ENCODE measurements around the gene GJD2.

GJD2 gene

DNA sequence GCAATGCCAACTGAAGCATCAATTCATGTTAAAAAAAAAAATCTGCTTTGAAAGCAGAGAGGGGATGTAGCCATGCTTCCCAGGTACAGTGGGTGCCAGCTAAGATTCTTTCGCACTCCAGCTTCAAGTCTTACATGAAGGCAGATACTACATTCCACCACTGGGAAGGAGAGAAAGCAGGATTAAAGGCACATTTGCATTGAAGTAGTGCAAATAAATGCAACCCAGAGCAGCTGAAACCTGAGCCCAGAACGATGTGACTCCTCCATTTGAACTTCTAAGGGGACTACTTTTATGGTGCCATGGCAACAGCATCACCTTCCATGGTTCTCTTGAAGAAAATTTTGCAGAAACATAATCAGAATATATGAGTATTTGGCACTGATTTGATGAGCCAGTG is 19.1 kb upstream of the GJD2 start:
- in situ Hi-C loops (cut with MboI; ENCODE audit: low sequenced_read_pairs), result no loop called here

DNA sequence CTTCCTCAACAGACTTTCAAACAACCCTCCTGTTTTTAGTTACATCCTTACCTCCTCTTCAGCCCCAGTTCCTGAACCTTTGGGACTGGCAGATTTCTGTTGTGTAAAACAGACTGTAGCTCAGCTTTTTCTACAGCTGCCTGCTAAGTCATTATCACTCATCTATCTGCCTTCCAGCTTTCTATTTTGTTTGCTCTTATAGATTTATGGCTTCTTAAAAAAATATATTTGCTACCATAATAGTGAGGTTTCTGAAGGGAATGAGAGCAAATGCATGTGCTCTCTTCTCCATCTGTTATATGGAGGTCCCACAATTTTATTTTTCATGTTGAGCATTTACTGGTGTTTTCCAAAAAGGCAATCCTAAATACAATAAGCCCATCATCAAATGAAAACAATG is 18.2 kb upstream of the GJD2 start:
- in situ Hi-C loops (cut with MboI; ENCODE audit: low sequenced_read_pairs), result no loop called here

DNA sequence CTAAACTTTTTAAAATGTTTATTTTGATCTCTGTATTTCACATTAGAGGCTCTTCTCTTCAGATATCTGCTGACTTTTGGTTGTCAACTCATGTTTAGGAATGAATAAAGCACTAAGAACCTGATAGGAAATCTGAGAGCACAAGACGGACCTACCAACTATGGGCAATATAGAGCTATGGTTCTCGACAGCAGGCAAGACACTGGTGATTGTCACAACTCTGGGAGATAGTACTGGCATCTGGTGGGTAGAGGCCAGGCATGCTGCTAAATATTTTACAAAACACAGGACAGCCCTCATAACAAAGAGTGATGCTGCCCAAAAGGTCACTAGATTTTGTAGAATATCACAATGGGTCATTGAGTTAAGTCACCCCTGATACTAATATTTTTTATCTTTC is 17.5 kb upstream of the GJD2 start:
- in situ Hi-C loops (cut with MboI; ENCODE audit: low sequenced_read_pairs), result no loop called here

DNA sequence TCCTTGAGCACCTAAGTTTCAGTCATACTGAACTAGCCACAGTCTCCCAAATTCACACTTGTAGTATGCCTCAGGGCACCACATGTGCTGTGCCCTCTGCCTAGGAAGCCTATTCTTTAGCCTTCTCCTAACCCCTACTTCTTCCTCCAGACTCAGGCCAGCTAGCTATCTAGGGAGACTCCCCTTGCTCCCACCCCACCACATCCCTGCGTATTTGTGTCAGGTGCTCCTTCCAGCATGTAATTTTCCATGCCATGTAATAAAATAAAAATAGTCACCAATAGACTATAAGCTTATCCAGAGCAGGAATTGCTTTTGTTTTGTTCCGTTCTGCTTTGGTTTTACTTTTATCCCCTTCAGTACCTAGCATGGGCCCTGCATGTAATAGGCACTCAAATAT is 14.9 kb upstream of the GJD2 start:
- in situ Hi-C loops (cut with MboI; ENCODE audit: low sequenced_read_pairs), result no loop called here

DNA sequence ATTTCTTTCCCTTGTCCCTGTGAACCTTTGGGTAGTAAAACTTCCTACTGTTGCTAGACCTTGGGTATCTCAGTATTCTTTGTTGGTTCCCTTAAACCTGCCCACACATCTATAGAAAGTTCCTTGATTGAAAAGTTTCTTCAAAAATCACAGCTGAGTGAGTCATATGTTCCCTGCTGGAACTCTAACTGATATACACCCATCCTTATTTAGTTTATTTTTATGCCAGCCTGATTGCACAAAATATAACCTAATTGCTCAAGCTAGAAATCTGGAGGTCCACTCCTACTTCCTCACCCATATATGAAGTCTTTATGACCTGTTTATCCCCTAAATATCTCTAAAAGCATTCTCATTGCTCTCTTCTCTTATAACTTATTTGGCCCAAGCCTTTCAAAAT is 13.7 kb upstream of the GJD2 start:
- in situ Hi-C loops (cut with MboI; ENCODE audit: low sequenced_read_pairs), result no loop called here

DNA sequence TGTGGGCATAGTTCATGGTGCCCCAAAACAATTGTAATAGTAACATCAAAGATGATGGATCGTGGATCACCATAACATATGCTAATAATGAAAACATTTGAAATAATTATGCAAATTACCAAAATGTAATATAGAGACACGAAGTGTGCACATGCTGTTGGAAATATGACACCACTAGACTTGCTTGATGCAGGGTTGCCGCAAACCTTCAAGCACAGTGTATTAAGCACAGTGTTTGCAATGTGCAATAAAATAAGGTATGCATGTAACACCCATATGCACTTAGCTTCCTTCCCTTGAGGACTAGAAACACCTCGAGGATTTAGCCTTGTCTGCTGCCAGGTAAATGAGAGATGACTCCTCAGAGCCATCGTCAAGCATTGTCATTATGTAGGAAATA is 10.9 kb upstream of the GJD2 start:
- in situ Hi-C loops (cut with MboI; ENCODE audit: low sequenced_read_pairs), result no loop called here

DNA sequence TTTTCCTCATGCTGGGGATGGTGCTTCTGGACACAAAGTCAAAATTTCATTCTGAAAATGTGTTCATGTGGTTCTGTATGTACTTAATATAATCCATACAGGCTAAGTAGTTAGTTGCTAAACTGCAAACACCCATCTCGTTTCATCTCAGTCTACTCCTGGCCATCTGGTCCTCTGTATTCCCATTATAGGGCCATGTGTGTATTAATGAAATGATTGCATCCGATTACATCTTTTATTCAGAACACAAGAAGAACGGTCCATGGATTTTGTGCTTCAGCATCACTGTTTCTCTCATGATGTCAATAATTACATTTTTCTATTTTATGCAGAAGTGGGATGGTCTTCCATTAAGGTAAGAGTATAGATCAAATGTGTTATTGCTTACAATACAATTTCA is 6.1 kb upstream of the GJD2 start:
- in situ Hi-C loops (cut with MboI; ENCODE audit: low sequenced_read_pairs), result no loop called here

DNA sequence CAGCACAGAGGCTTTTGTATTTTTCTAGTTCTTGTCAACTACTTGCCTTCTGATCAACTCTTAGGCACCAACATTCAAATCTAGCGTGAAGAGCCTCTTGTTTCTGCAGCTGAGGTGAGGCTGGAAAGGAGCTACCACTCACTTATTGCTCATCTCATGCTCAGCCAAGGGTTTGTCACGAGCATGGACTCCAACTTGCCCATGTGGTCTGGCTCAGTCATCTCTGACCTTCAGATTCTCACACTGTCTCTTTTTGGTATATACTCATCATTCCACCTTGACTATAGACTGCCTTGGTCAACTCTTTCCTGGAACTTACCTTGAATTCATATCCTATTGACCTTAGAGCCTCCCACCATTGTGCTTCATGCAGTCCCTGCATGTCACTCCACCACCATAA is 5.2 kb upstream of the GJD2 start:
- in situ Hi-C loops (cut with MboI; ENCODE audit: low sequenced_read_pairs), result no loop called here

DNA sequence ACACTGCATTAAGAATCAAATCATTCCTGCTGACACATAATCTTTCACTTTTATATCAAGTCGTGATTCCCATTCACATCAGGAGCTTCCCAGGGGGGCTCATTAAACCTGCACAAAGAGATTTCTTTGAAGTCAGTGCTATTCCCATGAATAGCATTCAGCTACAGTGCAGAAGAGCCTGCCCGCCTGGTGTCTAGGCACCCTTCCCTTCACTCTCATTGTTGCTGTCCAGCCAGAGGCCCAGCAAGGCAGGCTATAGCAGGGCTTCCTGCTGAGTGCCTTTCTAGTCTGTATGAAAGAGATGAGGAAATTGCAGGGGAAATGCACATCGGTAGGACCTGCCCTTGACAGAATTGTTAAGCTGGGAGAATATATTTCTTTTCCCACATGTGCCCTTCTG is 4.5 kb upstream of the GJD2 start:
- in situ Hi-C loops (cut with MboI; ENCODE audit: low sequenced_read_pairs), result no loop called here

DNA sequence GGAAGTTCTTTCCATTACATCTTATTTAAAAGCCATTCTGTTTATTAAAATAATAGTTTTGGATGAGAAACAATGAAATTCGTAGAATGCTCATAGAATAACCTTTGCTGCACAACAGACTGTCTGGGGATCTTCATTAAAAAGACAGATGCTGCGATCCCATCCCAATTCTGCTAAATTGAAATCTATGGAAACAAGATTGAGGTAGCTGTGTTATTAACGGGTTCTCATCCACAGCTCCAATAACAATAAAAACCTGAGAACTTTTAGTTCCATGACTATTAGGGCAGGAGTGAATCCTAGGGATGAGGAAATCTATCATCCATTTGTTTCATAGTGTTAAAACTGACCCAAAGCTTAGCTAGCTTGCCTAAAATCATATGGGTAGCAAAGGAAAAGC is 2.5 kb upstream of the GJD2 start:
- in situ Hi-C loops (cut with MboI; ENCODE audit: low sequenced_read_pairs), result no loop called here

DNA sequence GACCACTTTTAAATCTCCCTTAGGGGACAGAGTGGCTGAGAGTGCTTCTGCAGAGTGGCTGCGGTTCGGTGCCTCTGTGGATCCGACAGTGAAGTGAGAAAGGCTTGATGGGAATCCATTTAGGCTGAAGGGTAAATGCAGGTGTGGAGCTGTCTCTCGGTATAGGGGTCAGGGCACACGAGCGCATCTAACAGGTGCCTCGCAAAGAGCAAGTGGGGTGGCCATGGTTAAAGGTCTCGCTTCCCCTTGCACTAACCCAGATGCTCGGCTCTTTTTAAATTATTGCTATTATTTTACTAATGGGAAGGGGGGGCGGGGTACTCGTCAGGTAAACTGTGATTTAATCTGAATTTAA is 598 bp upstream of the GJD2 start:
- in situ Hi-C loops (cut with MboI; ENCODE audit: low sequenced_read_pairs), result no loop called here

DNA sequence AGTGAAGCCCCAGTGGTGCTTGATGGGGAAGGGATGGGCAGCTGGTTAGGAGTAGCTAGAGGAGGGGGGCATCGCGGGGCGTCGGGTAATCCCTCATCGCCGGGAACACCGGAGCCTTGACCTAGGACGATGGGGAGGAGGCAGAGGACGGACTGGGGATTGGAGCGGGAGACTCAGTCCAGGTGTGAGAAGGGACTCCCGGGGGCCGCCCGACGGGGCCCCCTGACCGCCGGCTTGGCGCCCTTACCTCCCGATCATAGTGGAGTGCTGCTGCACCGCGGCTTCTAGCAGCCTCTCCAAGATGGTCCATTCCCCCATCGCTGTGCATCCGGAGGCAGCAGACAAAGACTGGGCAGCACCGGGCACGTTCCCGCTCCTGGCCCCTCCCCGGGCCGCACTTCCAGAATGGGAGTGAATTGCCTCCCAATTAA is 612 bp downstream of the GJD2 start:
- in situ Hi-C loops (cut with MboI; ENCODE audit: low sequenced_read_pairs), result no loop called here

DNA sequence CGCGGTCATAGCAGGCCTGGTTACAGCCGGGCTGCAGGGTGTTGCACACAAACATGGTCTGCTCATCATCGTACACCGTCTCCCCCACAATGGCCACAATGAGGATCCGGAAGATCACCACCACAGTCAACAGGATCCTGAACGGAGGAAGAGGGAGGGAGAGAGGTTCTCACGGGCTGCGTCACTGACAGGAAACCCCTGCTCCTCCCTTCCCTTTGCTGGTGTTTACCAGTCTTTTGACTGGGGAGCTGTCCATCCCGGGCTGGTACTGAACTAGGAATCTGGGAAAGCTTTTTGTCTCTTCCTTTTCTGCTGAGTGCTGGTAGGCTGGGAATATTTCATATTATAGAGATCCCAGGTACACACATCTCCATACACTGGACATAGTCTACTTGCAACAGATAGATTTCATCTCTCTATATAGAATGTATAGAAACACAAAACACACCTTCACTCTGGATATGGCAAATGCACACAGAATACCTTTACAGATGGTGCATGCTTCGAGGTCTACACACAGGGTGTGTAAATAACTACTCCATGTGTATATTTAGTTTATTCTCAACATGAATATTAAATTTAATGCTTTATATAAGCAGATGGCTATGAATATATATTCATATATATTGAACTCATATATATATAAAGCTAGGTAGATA is 1.4 kb downstream of the GJD2 start:
- in situ Hi-C loops (cut with MboI; ENCODE audit: low sequenced_read_pairs), result no loop called here

DNA sequence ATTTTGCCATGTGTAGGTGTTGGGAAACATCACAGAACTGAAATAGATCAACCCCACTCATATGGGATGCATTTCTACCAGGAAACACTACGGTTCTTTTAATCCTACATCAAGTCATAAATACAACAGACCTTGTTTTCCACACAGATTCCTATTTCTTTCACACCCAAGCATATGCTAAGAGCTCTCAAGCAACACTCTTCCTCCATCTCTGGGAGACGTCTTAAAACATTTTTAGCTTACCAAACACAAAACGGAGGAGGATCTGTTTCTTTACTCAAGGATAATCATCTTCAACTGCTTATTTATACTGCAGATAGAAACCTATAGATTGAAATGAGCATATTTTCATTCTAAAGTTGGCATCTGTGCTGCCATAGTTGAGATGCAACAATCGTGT is 5.1 kb downstream of the GJD2 start:
- in situ Hi-C loops (cut with MboI; ENCODE audit: low sequenced_read_pairs), result no loop called here

DNA sequence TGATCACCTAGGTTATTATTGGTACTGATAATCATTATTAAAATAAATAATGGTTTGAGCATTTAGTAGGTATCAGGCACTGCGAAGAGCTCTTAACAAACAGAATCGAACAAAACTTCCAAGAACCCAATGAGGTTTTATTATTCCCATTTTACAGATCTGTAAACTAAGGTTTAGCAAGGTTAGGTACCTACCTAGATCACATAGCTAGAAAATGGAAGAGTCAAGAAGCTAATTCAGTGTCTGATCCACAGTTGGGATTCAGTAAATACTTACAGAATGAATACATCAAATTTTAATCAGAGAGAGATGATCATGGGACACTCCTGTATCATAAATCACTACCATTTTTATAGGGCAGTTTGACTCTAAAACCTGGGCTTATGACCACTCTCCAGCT is 15.5 kb downstream of the GJD2 start:
- in situ Hi-C loops (cut with MboI; ENCODE audit: low sequenced_read_pairs), result no loop called here

DNA sequence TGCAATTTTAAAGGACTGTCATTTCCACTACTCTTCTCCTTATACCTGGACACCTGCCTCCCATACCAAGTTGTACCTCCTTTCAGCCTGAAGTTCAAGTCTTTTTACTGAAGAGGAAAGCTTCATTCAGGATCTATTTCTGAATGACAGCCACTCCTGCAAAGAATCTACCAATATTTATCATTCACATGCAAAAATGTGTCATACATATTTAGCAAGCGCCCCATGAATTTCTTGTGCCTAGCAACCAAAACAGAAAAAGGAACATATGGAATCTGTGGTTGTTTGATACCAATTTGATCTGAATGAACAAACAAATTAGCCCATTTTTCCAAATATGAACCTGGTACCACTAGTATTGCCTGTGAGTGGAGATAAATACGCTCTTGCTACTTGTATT is 16.8 kb downstream of the GJD2 start:
- in situ Hi-C loops (cut with MboI; ENCODE audit: low sequenced_read_pairs), result no loop called here

DNA sequence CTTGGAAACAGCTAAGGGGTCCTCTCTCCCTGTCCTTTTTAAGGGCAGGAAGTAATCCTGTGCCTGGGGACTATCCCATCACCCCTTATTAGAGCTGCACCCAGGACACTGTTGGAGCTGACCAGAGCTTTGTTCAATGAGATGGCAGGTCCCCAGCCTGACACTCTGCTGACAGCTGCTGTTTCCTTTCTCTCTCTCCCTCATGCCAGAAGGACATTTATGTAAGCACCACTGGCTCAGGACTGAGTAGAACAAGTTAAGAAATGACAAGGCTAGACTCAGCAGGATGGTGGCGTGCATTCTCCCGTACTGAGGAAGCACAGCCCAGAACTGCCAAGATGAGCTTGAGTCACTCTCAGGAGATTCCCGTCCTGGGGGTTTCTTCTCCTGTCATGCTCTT is 17.3 kb downstream of the GJD2 start:
- in situ Hi-C loops (cut with MboI; ENCODE audit: low sequenced_read_pairs), result no loop called here

DNA sequence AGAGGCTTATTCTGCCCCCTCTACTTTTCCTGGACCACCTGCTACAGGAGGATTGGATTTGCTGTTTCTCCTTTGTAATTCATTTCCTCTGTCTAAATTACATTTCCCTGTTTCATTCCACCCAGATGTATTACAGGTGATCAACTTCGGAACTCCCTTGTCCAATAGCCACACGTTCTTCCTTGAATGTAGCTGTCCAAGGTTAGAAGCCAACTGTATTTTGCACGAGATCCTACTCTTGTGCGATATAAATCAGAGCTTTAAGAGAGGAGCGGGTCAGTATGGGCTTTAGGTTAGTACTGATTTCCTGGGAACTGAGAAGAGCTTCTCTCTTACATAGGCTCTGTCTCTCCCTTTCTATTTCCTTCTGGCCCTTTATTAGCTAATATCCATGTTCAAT is 20.5 kb downstream of the GJD2 start:
- in situ Hi-C loops (cut with MboI; ENCODE audit: low sequenced_read_pairs), result no loop called here

DNA sequence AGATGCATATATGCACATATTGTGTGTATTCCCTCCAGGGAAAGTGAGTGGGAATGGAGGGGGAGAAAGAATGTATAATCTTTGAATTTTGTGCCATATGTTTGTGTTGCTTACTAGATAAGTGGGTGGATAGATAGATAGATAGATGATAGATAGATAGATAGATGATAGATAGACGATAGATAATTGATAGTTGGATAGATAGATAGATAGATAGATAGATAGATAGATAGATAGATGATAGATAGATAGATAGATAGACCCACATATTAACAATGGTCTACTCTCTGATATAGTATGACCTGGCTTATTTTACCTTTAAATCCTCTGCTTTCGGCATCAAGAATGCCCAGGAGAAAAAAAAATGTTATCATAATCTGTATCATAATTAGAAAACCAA is 21.2 kb downstream of the GJD2 start:
- in situ Hi-C loops (cut with MboI; ENCODE audit: low sequenced_read_pairs), result no loop called here

DNA sequence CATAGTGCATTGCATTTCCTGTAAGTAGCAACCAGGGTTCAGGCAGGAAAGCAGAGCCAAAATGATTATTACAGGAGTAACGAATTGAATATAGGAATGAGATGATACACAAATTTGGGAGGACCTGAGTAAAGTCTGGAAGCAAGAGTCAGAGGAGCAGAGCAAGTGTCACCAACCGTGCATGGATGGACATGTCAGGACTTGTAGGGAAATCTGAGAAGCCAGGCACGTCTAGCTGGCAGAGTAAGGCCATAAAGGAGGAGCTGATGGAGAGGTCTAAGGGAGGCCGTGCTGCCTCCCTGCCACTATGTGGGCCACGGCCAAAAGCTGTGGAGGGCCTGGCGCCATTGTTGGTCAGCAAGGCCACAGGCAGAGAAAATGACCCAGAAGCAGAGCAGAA is 22.4 kb downstream of the GJD2 start:
- in situ Hi-C loops (cut with MboI; ENCODE audit: low sequenced_read_pairs), result no loop called here

DNA sequence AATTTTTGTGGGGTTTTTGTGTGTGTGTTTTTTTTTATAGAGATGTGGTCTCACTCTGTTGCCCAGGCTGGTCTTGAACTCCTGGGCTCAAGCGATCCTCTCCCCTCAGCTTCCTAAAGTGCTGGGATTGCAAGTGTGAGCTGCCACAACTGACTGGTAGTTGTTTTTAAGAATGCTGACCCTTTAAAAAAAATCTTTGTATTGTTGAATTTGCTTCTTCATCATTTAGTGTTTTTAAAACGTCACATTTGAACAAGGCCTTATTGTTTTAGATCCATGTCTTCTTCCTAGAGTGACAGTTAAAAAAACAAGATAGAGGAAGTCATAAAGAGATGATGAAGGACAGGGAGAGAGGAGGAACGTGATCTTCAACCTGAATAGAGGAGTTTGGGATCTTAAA is 24.1 kb downstream of the GJD2 start:
- in situ Hi-C loops (cut with MboI; ENCODE audit: low sequenced_read_pairs), result no loop called here

DNA sequence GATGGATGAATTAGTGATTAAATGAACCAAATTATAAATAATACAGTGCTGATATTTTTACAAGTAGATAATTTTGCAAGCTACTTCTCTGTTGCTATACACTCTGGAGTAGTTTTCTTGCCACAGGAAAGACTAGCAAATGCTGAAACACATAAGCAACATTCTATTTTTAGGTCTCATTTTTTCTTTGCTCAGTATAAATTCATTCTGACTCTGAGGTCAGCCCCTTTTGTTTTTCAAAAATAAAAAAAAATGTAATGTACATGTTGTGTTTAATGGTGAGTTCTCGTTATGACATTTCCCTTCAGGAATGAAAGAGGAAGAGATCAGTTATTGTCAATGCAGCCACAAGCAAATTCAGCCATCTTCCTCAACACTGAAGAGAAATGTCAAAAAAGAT is 24.9 kb downstream of the GJD2 start:
- in situ Hi-C loops (cut with MboI; ENCODE audit: low sequenced_read_pairs), result no loop called here

DNA sequence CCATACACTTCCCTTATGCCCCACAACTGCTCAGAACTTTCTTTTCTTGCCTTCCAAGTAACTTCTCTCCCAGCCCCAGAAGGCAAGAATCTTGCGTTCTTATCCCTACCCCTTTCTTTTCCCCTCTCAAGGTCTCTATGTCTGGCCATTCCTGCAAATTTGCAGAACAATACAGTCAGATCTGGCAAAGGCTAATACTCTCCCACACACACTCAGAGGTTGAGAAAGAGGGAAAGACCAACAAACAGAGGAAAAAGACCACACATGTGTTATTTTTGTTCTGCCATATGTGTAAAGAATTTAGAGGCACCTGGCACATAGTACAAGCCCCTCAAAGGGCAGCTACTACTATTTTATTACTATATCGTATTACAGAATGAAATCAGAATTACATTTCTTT is 25.7 kb downstream of the GJD2 start:
- in situ Hi-C loops (cut with MboI; ENCODE audit: low sequenced_read_pairs), result no loop called here

All from hTERT RPE-1 (cell line).